Measurements from ENCODE around the gene MAP2K4. TPM values are rescaled to one million over a fixed set of nuclear protein-coding genes. Genes with fewer than 3 reads are reported as not detected.

Gene MAP2K4
- total and polyA plus RNA-seq, 2 donors (not counting 1 experiment from before 2014, with no cell fraction given), result 23.5 to 25.4 TPM

DNA sequence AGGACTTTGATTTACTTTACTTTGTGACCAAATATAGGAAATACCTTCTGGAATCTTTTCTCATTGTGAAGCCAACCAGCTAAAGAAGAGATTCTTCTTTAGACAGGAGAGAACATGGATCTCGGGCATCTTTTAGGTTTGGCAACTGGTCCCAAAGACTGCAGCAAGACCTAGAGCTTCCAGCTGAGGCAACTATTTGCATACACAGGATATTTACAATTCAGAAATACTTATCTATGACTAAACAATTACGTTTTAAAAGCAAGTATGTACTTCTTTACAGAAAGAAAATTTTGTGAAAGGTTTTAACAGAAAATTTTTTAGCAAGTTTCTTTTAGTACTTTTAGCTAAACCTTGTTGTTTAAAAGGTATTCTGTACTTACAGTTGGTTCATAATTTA, 106.5 kb downstream of the MAP2K4 start:
- TF ChIP-seq EZH2 (IDR thresholded peaks at IDR 0.05; ENCODE audit: low read length, missing control alignments) (no peak), CTCF (conservative IDR thresholded peaks at IDR 0.05 in 1 of 2, IDR thresholded peaks at IDR 0.05 in 1 of 2; ENCODE audit: low read depth in 1 of 2, low read length in 2 of 2) (no peak)
- DNase-seq (ENCODE audit: low read depth in 2 of 2), result no peak
- peaks cover 4% of the 10 kb centered on the region for H3K36me3 ChIP-seq (ENCODE audit: control insufficient read depth, insufficient read depth, low read length)

GRCh38 chr17:12127667-12128066, 107.0 kb downstream of the MAP2K4 start:
- Histone ChIP-seq H3K27me3 (ENCODE audit: control insufficient read depth, insufficient read depth, low read length) (no peaks in the 10 kb centered on the region), H3K36me3 (ENCODE audit: control insufficient read depth, insufficient read depth, low read length) (peaks cover 4% of the 10 kb centered on the region), H3K4me1 (ENCODE audit: control insufficient read depth, extremely low read depth, insufficient read depth, low read length) (no peaks in the 10 kb centered on the region), H3K79me2 (ENCODE audit: control insufficient read depth, insufficient read depth, low read length) (no peaks in the 10 kb centered on the region), H3K4me3 (replicated peaks in 1 of 4; ENCODE audit: control extremely low read depth in 1 of 4, insufficient read depth in 1 of 4, low read depth in 3 of 4, low read length in 4 of 4) (no peak overlapping the region), H3K9ac (ENCODE audit: insufficient read depth, low read length) (no peak overlapping the region), H3K9me3 (ENCODE audit: control insufficient read depth, insufficient read depth, low read depth, low read length) (no peaks in the 10 kb centered on the region), H3K27ac (ENCODE audit: insufficient read depth, low read length) (no peak overlapping the region), H4K20me1 (ENCODE audit: control insufficient read depth, extremely low read depth, insufficient read depth, low read length) (no peaks in the 10 kb centered on the region), H2AFZ (ENCODE audit: low read length) (no peak overlapping the region), H3K4me2 (ENCODE audit: extremely low read depth, insufficient read depth, low read length) (no peak overlapping the region)
- no peak for DNase-seq (ENCODE audit: low read depth in 2 of 2)
- TF ChIP-seq CTCF (conservative IDR thresholded peaks at IDR 0.05 in 1 of 2, IDR thresholded peaks at IDR 0.05 in 1 of 2; ENCODE audit: low read depth in 1 of 2, low read length in 2 of 2), result no peak
- TF ChIP-seq EZH2 (IDR thresholded peaks at IDR 0.05; ENCODE audit: low read length, missing control alignments), result no peak

More for the DNA sequence above, 106.5 kb downstream of the MAP2K4 start:
- no peaks in the 10 kb centered on the region for H3K4me1 ChIP-seq (ENCODE audit: control insufficient read depth, extremely low read depth, insufficient read depth, low read length)
- H3K9ac ChIP-seq (ENCODE audit: insufficient read depth, low read length), result no peak overlapping the region
- no peaks in the 10 kb centered on the region for H3K9me3 ChIP-seq (ENCODE audit: control insufficient read depth, insufficient read depth, low read depth, low read length)
- H3K4me2 ChIP-seq (ENCODE audit: extremely low read depth, insufficient read depth, low read length), result no peak overlapping the region
- H3K4me3 ChIP-seq (replicated peaks in 1 of 4; ENCODE audit: control extremely low read depth in 1 of 4, insufficient read depth in 1 of 4, low read depth in 3 of 4, low read length in 4 of 4), result no peak overlapping the region
- H4K20me1 ChIP-seq (ENCODE audit: control insufficient read depth, extremely low read depth, insufficient read depth, low read length), result no peaks in the 10 kb centered on the region
- H3K79me2 ChIP-seq (ENCODE audit: control insufficient read depth, insufficient read depth, low read length), result no peaks in the 10 kb centered on the region
- H3K27ac ChIP-seq (ENCODE audit: insufficient read depth, low read length), result no peak overlapping the region
- no peaks in the 10 kb centered on the region for H3K27me3 ChIP-seq (ENCODE audit: control insufficient read depth, insufficient read depth, low read length)
- H2AFZ ChIP-seq (ENCODE audit: low read length), result no peak overlapping the region

GRCh38 chr17:12128946-12129345, 108.3 kb downstream of the MAP2K4 start:
- H4K20me1 ChIP-seq (ENCODE audit: control insufficient read depth, extremely low read depth, insufficient read depth, low read length), result no peaks in the 10 kb centered on the region
- TF ChIP-seq CTCF (conservative IDR thresholded peaks at IDR 0.05 in 1 of 2, IDR thresholded peaks at IDR 0.05 in 1 of 2; ENCODE audit: low read depth in 1 of 2, low read length in 2 of 2), result no peak
- no peak for TF ChIP-seq EZH2 (IDR thresholded peaks at IDR 0.05; ENCODE audit: low read length, missing control alignments)
- H2AFZ ChIP-seq (ENCODE audit: low read length), result no peak overlapping the region
- peaks cover 4% of the 10 kb centered on the region for H3K36me3 ChIP-seq (ENCODE audit: control insufficient read depth, insufficient read depth, low read length)
- no peak overlapping the region for H3K4me3 ChIP-seq (replicated peaks in 1 of 4; ENCODE audit: control extremely low read depth in 1 of 4, insufficient read depth in 1 of 4, low read depth in 3 of 4, low read length in 4 of 4)
- no peaks in the 10 kb centered on the region for H3K79me2 ChIP-seq (ENCODE audit: control insufficient read depth, insufficient read depth, low read length)
- no peak for DNase-seq (ENCODE audit: low read depth in 2 of 2)
- H3K27ac ChIP-seq (ENCODE audit: insufficient read depth, low read length), result no peak overlapping the region
- H3K4me1 ChIP-seq (ENCODE audit: control insufficient read depth, extremely low read depth, insufficient read depth, low read length), result no peaks in the 10 kb centered on the region
- H3K9me3 ChIP-seq (ENCODE audit: control insufficient read depth, insufficient read depth, low read depth, low read length), result no peaks in the 10 kb centered on the region
- no peak overlapping the region for H3K4me2 ChIP-seq (ENCODE audit: extremely low read depth, insufficient read depth, low read length)
- H3K9ac ChIP-seq (ENCODE audit: insufficient read depth, low read length), result no peak overlapping the region
- H3K27me3 ChIP-seq (ENCODE audit: control insufficient read depth, insufficient read depth, low read length), result no peaks in the 10 kb centered on the region

Data from fibroblast of lung (primary cell).